Stomach smooth muscle (tissue), 2 donors: ENCODE data around the gene MAPK1.
"Not testable (repeated sequence)": the region's sequence is repeated elsewhere in the genome, so short reads cannot be mapped to it uniquely, and the experiment has no call there.

Experiments used
- H3K27ac ChIP-seq: one replicate; pipeline ENCODE4 v1.7.0; 2013; ENCODE audit warnings: mild to moderate bottlenecking, low read length, inconsistent platforms
- H3K27me3 ChIP-seq, 2 donors: one replicate each; pipeline ENCODE4 v1.7.0; 2013; ENCODE audit warnings: low read length in 2 of 2; ENCODE audit not compliant: insufficient read depth in 2 of 2, control insufficient read depth in 1 of 2
- H3K36me3 ChIP-seq, 2 donors: one replicate each; pipeline ENCODE4 v1.7.0; 2013; ENCODE audit warnings: low read length in 2 of 2; ENCODE audit not compliant: control insufficient read depth in 2 of 2, insufficient read depth in 2 of 2
- H3K4me1 ChIP-seq: one replicate; pipeline ENCODE4 v1.7.0; 2013; ENCODE audit warnings: low read length; ENCODE audit not compliant: control insufficient read depth, insufficient read depth
- H3K4me3 ChIP-seq, 2 donors: one replicate each; pipeline ENCODE4 v1.7.0; 2013; ENCODE audit warnings: low read length in 2 of 2
- H3K9ac ChIP-seq, 2 donors: one replicate each; pipeline ENCODE4 v1.7.0; 2013; ENCODE audit warnings: low read length in 2 of 2, mild to moderate bottlenecking in 1 of 2
- H3K9me3 ChIP-seq, 2 donors: one replicate each; pipeline ENCODE4 v1.7.0; 2013; ENCODE audit warnings: low read length in 2 of 2; ENCODE audit not compliant: control insufficient read depth in 2 of 2
- donor health status: healthy.
- donor health status: Pancreatic carcinoma.

MAPK1 gene

GRCh38 chr22:21744917-21745316 lies 122.5 kb downstream of the MAPK1 start:
- not testable (repeated sequence) for H3K9ac ChIP-seq, H3K4me1 ChIP-seq, H3K4me3 ChIP-seq, H3K9me3 ChIP-seq, H3K27ac ChIP-seq, H3K36me3 ChIP-seq, H3K27me3 ChIP-seq

DNA sequence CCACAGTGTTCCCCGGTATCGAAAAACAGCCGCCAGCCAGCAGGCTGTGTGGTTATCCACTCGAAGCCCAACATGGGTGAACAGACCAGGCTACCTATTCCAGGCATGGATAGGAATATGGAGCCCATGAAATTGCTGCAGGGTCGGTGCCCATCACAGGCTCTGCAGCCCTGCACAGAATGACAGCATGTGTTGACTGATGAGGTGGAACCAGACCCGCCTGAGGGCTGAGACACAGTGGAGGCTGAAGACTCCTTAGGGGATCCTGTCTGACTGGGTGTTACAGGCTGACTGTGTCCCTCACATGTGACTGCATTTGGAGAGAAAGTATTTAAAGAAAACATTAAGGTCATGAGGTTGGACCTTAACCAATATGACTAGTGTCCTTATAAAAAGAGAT lies 125.7 kb downstream of the MAPK1 start:
- Histone ChIP-seq H3K36me3 (no peaks in the 10 kb centered on the region), H3K9me3 (no peaks in the 10 kb centered on the region), H3K27me3 (no peaks in the 10 kb centered on the region), H3K4me3 (no peak overlapping the region), H3K4me1 (no peaks in the 10 kb centered on the region), H3K9ac (no peak overlapping the region), H3K27ac (no peak overlapping the region)

DNA sequence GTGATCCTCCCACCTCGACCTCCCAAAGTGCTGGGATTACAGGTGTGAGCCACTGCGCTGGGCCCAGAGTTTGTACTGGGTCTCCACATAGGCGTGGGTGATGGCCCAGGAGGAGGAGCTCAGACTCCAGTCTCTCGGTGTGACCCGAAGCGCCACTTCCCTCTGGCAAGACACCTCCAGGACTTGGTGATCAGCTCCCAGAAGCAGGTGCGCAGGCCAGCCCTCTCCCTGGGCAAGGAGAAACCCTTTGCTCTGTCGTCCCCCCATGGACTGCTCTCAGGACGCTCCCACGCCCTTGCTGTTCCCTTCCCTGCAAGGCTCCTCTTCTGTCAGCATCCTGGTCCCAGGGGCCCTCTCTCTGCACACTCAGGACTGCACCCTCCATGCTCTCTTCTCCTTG lies 126.4 kb downstream of the MAPK1 start:
- no peak overlapping the region for H3K27ac ChIP-seq
- no peaks in the 10 kb centered on the region for H3K27me3 ChIP-seq
- no peaks in the 10 kb centered on the region for H3K9me3 ChIP-seq
- H3K9ac ChIP-seq = no peak overlapping the region
- H3K4me1 ChIP-seq = no peaks in the 10 kb centered on the region
- no peaks in the 10 kb centered on the region for H3K36me3 ChIP-seq
- no peak overlapping the region for H3K4me3 ChIP-seq

DNA sequence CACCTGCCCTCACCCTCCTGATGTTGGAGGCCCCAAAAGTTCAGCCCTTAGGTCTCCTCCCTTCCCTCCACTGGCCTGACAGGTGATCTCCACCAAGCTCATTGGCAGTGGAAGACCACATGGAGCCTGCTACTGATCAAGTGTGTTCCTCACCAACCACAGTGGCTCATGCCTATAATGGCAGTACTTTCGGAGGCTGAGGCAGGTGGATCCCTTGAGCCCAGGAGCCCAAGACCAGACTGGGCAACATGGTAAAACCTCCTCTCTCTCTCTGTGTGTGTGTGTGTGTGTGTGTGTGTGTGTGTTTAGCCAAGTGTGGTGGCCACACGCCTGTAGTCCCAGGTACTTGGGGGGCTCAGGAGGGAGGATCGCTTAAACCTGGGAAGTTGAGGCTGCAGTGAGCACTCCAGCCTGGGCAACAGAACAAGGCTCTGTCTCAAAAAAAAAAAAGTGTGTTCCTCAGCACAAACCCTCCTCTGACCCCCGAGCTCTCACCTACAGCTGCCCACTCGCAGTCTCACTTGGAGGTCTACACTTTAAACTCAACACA lies 127.5 kb downstream of the MAPK1 start:
- H3K4me3 ChIP-seq = no peak overlapping the region
- no peaks in the 10 kb centered on the region for H3K36me3 ChIP-seq

GRCh38 chr22:21738966-21739365 lies 128.5 kb downstream of the MAPK1 start:
- Histone ChIP-seq H3K4me1 (peaks cover 11% of the 10 kb centered on the region), H3K27ac (no peak overlapping the region), H3K9ac (no peak overlapping the region), H3K4me3 (no peak overlapping the region), H3K27me3 (no peaks in the 10 kb centered on the region), H3K36me3 (no peaks in the 10 kb centered on the region), H3K9me3 (no peaks in the 10 kb centered on the region)

More for the DNA sequence above, 127.5 kb downstream of the MAPK1 start:
- Histone ChIP-seq H3K27me3 (no peaks in the 10 kb centered on the region), H3K4me1 (peaks cover 1% of the 10 kb centered on the region), H3K9ac (no peak overlapping the region), H3K27ac (no peak overlapping the region), H3K9me3 (no peaks in the 10 kb centered on the region)

- Histone ChIP-seq H3K27me3 (no peaks in the 10 kb centered on the region), H3K9ac (no peak overlapping the region), H3K27ac (no peak overlapping the region), H3K9me3 (no peaks in the 10 kb centered on the region), H3K4me1 (peaks cover 11% of the 10 kb centered on the region), H3K36me3 (no peaks in the 10 kb centered on the region), H3K4me3 (no peak overlapping the region)
Observed at GRCh38 chr22:21738081-21738480, 129.4 kb downstream of the MAPK1 start.

GRCh38 chr22:21736948-21737347 lies 130.5 kb downstream of the MAPK1 start:
- Histone ChIP-seq H3K36me3 (no peaks in the 10 kb centered on the region), H3K27ac (no peak overlapping the region), H3K4me1 (peaks cover 11% of the 10 kb centered on the region), H3K4me3 (no peak overlapping the region), H3K9ac (no peak overlapping the region), H3K9me3 (no peaks in the 10 kb centered on the region), H3K27me3 (no peaks in the 10 kb centered on the region)

- Histone ChIP-seq H3K4me1 (peaks cover 11% of the 10 kb centered on the region), H3K36me3 (no peaks in the 10 kb centered on the region), H3K27me3 (no peaks in the 10 kb centered on the region), H3K9me3 (no peaks in the 10 kb centered on the region), H3K27ac (no peak overlapping the region), H3K9ac (no peak overlapping the region), H3K4me3 (peak overlapping the region; percentile 60 to 81)
Observed at GRCh38 chr22:21736084-21736642, 131.3 kb downstream of the MAPK1 start.

DNA sequence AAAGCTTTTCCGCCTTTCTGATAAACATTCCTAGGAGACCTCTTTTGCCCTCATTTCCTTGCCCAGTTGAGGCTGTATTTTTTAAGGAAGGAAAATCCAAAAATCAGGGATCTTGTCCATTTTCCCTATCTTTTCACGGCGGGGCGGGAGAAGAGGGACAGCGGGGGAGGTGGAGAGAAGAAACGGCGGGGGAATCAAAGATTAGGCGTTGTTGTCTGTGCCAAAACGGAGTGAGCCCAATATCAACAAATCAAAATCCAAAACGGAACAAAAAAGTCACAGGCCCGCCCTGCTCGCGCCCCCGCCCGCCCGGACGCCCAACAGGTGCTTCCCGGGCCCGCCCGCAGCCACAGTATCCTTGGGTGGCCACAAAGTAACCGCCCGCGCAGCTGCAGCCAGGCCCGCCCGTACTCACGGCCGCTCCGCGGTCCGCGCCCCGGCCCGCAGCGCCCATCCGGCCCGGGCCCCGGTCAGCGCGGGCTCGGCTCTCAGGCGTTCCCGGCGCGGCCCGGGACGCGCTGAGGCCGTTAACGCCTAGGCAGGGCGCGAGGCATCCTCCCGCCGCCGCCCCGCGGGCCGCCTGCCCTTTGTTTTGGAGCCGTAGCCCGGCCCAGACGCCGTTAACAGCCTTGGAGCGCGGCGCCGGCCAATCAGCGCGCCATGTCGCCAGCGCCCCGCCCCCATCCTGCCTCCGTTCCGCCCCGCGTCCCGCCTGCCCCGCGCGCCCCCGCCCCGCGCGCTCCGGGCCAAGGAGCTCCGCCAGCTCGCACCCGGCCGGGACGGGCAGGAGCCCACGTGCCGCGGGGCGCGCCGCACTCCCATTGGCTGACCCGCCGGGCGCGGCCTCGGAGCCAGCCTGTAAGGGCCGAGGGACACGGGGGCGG lies 132.0 kb downstream of the MAPK1 start, which contains the start of gene YPEL1:
YPEL1 (minus strand) TSS at position 595 of the 884 bp plus-strand sequence. CDS start 25,050 bp downstream, outside the sequence.
- H3K27me3 ChIP-seq = no peaks in the 10 kb centered on the region
- peaks cover 11% of the 10 kb centered on the region for H3K4me1 ChIP-seq
- H3K36me3 ChIP-seq = no peaks in the 10 kb centered on the region
- H3K9me3 ChIP-seq = no peaks in the 10 kb centered on the region
- H3K27ac ChIP-seq = no peak within 1 kb of the TSS
- H3K4me3 ChIP-seq = peak within 1 kb of the TSS; percentile 79 to 81
- peak within 1 kb of the TSS; percentile 66 to 74 for H3K9ac ChIP-seq

- Histone ChIP-seq H3K27me3 (no peaks in the 10 kb centered on the region), H3K4me3 (peak overlapping the region; percentile 79 to 80), H3K36me3 (no peaks in the 10 kb centered on the region), H3K27ac (no peak overlapping the region), H3K4me1 (peaks cover 11% of the 10 kb centered on the region), H3K9me3 (no peaks in the 10 kb centered on the region), H3K9ac (peak overlapping the region; percentile 66 to 74)
Observed at GRCh38 chr22:21734540-21735199, 132.8 kb downstream of the MAPK1 start.
